Astrocyte (in vitro differentiated cells and primary cell): Measurements from ENCODE around the gene CHRNB4. TPM values are rescaled to one million over a fixed set of nuclear protein-coding genes. Genes with fewer than 3 reads are reported as not detected.
"Not testable (repeated sequence)": the region's sequence is repeated elsewhere in the genome, so short reads cannot be mapped to it uniquely, and the experiment has no call there.

ENCODE experiments used
- DNase-seq: peaks from one replicate; pipeline ENCODE4 v3.0.0-alpha.2; 2010; ENCODE audit warnings: low read depth
- FAIRE-seq: peaks from 2 replicates; lab custom pipeline; 2011; peaks lifted over from hg19 to GRCh38; lab: Jason Lieb, UNC
- H2AFZ ChIP-seq: 2 replicates; pipeline ENCODE4 v1.6.0; 2012; ENCODE audit warnings: low read depth, low read length, inconsistent platforms
- H3K27ac ChIP-seq: 2 replicates; pipeline ENCODE4 v1.5.1; 2011; ENCODE audit warnings: low read depth, low read length, inconsistent platforms
- H3K27me3 ChIP-seq: 2 replicates; pipeline ENCODE4 v1.6.0; 2011; ENCODE audit warnings: low read length, inconsistent platforms; ENCODE audit not compliant: insufficient read depth
- H3K36me3 ChIP-seq: 2 replicates; pipeline ENCODE4 v1.5.1; 2011; ENCODE audit warnings: low read length, inconsistent platforms; ENCODE audit not compliant: insufficient read depth
- H3K4me1 ChIP-seq: 2 replicates; pipeline ENCODE4 v1.5.1; 2011; ENCODE audit warnings: low read length, inconsistent platforms; ENCODE audit not compliant: insufficient read depth
- H3K4me2 ChIP-seq: 2 replicates; pipeline ENCODE4 v1.6.0; 2012; ENCODE audit warnings: low read length, inconsistent platforms
- H3K4me3 ChIP-seq: 2 replicates; pipeline ENCODE4 v1.5.1; 2011; ENCODE audit warnings: low read depth, mild to moderate bottlenecking, low read length, inconsistent platforms; ENCODE audit not compliant: insufficient read depth
- H3K79me2 ChIP-seq: 2 replicates; pipeline ENCODE4 v1.6.0; 2012; ENCODE audit warnings: mild to moderate bottlenecking, low read length, inconsistent platforms; ENCODE audit not compliant: insufficient read depth
- H3K9ac ChIP-seq: 2 replicates; pipeline ENCODE4 v1.6.0; 2012; ENCODE audit warnings: mild to moderate bottlenecking, low read length, inconsistent platforms
- H3K9me3 ChIP-seq: 2 replicates; pipeline ENCODE4 v1.5.1; 2012; ENCODE audit warnings: low read depth, mild to moderate bottlenecking, low read length, inconsistent platforms; ENCODE audit not compliant: insufficient read depth
- H4K20me1 ChIP-seq: 2 replicates; pipeline ENCODE4 v1.6.0; 2012; ENCODE audit warnings: low read length, inconsistent platforms; ENCODE audit not compliant: insufficient read depth
- H3K27ac Mint-ChIP-seq: one replicate; pipeline ENCODE4 v1.8.0; 2021; ENCODE audit warnings: mild to moderate bottlenecking, mixed read lengths; ENCODE audit not compliant: unreplicated experiment
- H3K27me3 Mint-ChIP-seq: one replicate; pipeline ENCODE4 v1.8.0; 2021; ENCODE audit warnings: low read depth, mixed read lengths; ENCODE audit not compliant: unreplicated experiment
- H3K36me3 Mint-ChIP-seq: one replicate; pipeline ENCODE4 v1.8.0; 2021; ENCODE audit warnings: low read depth, mixed read lengths; ENCODE audit not compliant: unreplicated experiment
- H3K4me1 Mint-ChIP-seq: one replicate; pipeline ENCODE4 v1.8.0; 2021; ENCODE audit warnings: low read depth, mixed read lengths; ENCODE audit not compliant: unreplicated experiment
- H3K4me3 Mint-ChIP-seq: one replicate; pipeline ENCODE4 v1.8.0; 2021; ENCODE audit warnings: mild to moderate bottlenecking, moderate library complexity, mixed read lengths; ENCODE audit not compliant: unreplicated experiment
- H3K9me3 Mint-ChIP-seq: one replicate; pipeline ENCODE4 v1.8.0; 2021; ENCODE audit warnings: mild to moderate bottlenecking, mixed read lengths; ENCODE audit not compliant: unreplicated experiment
- EZH2 ChIP-seq: IDR thresholded peaks from 2 replicates; pipeline ENCODE4 v1.6.1; 2012; ENCODE audit warnings: mild to moderate bottlenecking, low read length, inconsistent platforms; ENCODE audit not compliant: insufficient read depth
- total RNA-seq: library from RNA; stranded (reverse); gene quantifications from 2 replicates; pipeline ENCODE4 v1.2.1, GENCODE V29; 2021
- TF ChIP-seq, protein P1 (sequence below): IDR thresholded peaks from 2 replicates; pipeline ENCODE4 v1.5.1; 2011; ENCODE audit warnings: low read depth, mild to moderate bottlenecking, inconsistent platforms, low read length, moderate library complexity; ENCODE audit not compliant: insufficient read depth

CHRNB4 gene
- total RNA-seq, 1 donor from 2014 or later = not detected

DNA sequence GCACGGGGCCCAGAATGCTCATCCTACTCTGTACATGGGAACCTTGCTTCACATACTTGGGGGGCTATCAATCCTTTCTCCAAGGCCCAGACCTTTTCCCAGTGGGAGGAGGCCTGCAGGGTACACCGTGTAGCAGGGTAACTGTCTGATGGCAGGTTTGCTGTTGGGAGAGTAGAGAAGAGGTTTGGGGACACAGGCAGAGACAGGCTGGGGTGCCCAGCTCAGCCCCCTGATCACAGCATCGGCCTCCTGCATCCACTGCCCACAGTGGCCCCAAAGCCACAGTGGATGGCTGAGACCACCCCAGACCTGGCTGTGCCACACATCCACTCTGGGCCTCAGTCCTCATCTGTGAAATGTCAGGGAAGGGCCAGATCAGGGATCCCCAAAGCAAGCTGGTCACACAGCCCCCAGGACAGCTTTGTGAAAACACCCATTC, 25.8 kb downstream of the CHRNB4 start:
- Histone ChIP-seq H3K4me3 (no peak overlapping the region), H3K9ac (no peak overlapping the region), H3K27me3 (peaks cover 15% of the 10 kb centered on the region), H3K9me3 (no peaks in the 10 kb centered on the region), H3K4me1 (no peaks in the 10 kb centered on the region), H2AFZ (no peak overlapping the region), H4K20me1 (no peaks in the 10 kb centered on the region), H3K36me3 (no peaks in the 10 kb centered on the region), H3K4me2 (no peak overlapping the region), H3K27ac (no peak overlapping the region), H3K79me2 (no peaks in the 10 kb centered on the region)
- H3K9me3 Mint-ChIP-seq = peaks cover 5% of the 10 kb centered on the region
- TF ChIP-seq, protein P1, sequence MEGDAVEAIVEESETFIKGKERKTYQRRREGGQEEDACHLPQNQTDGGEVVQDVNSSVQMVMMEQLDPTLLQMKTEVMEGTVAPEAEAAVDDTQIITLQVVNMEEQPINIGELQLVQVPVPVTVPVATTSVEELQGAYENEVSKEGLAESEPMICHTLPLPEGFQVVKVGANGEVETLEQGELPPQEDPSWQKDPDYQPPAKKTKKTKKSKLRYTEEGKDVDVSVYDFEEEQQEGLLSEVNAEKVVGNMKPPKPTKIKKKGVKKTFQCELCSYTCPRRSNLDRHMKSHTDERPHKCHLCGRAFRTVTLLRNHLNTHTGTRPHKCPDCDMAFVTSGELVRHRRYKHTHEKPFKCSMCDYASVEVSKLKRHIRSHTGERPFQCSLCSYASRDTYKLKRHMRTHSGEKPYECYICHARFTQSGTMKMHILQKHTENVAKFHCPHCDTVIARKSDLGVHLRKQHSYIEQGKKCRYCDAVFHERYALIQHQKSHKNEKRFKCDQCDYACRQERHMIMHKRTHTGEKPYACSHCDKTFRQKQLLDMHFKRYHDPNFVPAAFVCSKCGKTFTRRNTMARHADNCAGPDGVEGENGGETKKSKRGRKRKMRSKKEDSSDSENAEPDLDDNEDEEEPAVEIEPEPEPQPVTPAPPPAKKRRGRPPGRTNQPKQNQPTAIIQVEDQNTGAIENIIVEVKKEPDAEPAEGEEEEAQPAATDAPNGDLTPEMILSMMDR = no peak
- no peak for TF ChIP-seq EZH2
- H3K4me1 Mint-ChIP-seq = peaks cover 2% of the 10 kb centered on the region
- H3K4me3 Mint-ChIP-seq = no peak overlapping the region
- H3K27ac Mint-ChIP-seq = no peak overlapping the region
- no peak for FAIRE-seq
- no peaks in the 10 kb centered on the region for H3K36me3 Mint-ChIP-seq
- peaks cover 38% of the 10 kb centered on the region for H3K27me3 Mint-ChIP-seq
- DNase-seq = no peak

GRCh38 chr15:78614021-78614420, 27.0 kb downstream of the CHRNB4 start:
- Mint-ChIP-seq H3K4me1 (peaks cover 2% of the 10 kb centered on the region), H3K4me3 (no peak overlapping the region), H3K27me3 (peaks cover 32% of the 10 kb centered on the region)

DNA sequence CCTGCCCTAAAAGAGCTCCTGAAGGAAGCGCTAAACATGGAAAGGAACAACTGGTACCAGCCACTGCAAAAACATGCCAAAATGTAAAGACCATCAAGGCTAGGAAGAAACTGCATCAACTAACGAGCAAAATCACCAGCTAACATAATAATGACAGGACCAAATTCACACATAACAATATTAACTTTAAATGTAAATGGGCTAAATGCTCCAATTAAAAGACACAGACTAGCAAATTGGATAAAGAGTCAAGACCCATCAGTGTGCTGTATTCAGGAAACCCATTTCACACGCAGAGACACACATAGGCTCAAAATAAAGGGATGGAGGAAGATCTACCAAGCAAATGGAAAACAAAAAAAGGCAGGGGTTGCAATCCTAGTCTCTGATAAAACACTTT, 31.5 kb downstream of the CHRNB4 start:
- not testable (repeated sequence) for H3K79me2 ChIP-seq, DNase-seq, H3K27ac ChIP-seq, H3K36me3 Mint-ChIP-seq, H4K20me1 ChIP-seq, H3K4me3 Mint-ChIP-seq, H3K27me3 ChIP-seq, H3K4me2 ChIP-seq, H3K4me3 ChIP-seq, H2AFZ ChIP-seq, H3K9ac ChIP-seq, H3K4me1 ChIP-seq, H3K36me3 ChIP-seq, H3K27ac Mint-ChIP-seq, H3K9me3 ChIP-seq, FAIRE-seq, H3K4me1 Mint-ChIP-seq, H3K9me3 Mint-ChIP-seq
- H3K27me3 Mint-ChIP-seq = peaks cover 17% of the 10 kb centered on the region

More at GRCh38 chr15:78614021-78614420, 27.0 kb downstream of the CHRNB4 start:
- TF ChIP-seq EZH2 = no peak
- TF ChIP-seq, protein P1 = no peak
- Histone ChIP-seq H3K79me2 (no peaks in the 10 kb centered on the region), H3K9ac (no peak overlapping the region), H3K4me2 (no peak overlapping the region), H2AFZ (no peak overlapping the region), H3K27me3 (peaks cover 5% of the 10 kb centered on the region), H3K9me3 (no peaks in the 10 kb centered on the region), H3K36me3 (no peaks in the 10 kb centered on the region), H3K4me3 (no peak overlapping the region), H3K27ac (no peak overlapping the region), H3K4me1 (no peaks in the 10 kb centered on the region), H4K20me1 (no peaks in the 10 kb centered on the region)
- no peak for DNase-seq
- Mint-ChIP-seq H3K27ac (no peak overlapping the region), H3K36me3 (no peaks in the 10 kb centered on the region), H3K9me3 (peaks cover 6% of the 10 kb centered on the region)
- no peak for FAIRE-seq
